K562 (cell line): ENCODE data around the gene COL25A1. TPM values are rescaled to one million over a fixed set of nuclear protein-coding genes. Genes with fewer than 3 reads are reported as not detected.

Source experiments
- ATAC-seq: fragments of 200-7000 bp; cut with Tn5 transposase; 3 replicates; pipeline ENCODE4 v1.9.1; 2020; ENCODE audit warnings: moderate library complexity
- BruUV-seq: library from RNA; stranded (reverse); fragments of 400-500 nt; replicated peaks from 2 replicates; lab custom pipeline; 2021; lab: Mats Ljungman, UMichigan
- CTCF ChIA-PET: fragments of 300-600 bp; formaldehyde crosslinking; extraction: SDS; loops from one replicate; lab custom pipeline; 2021; ENCODE audit warnings: low intra/inter-chr PET ratio; lab: Yijun Ruan, JAX
- POLR2A ChIA-PET: fragments of 300-600, 350-650 bp; sonication (Branson Sonifier 250); formaldehyde crosslinking; extraction: SDS; loops from one replicate; lab custom pipeline; 2021; ENCODE audit warnings: antibody characterized with exemption, inconsistent platforms; lab: Yijun Ruan, JAX
- DNase-seq, 4 experiments: peaks; one replicate each; pipeline versions ENCODE4 v3.0.0 to v3.0.0-alpha.2; 2011 to 2018; ENCODE audit warnings: low spot score in 3 of 4, mixed read lengths in 3 of 4; ENCODE audit errors: extremely low read depth in 1 of 4
- FAIRE-seq: peaks from 2 replicates; lab custom pipeline; 2011; peaks lifted over from hg19 to GRCh38; lab: Jason Lieb, UNC
- H2AFZ ChIP-seq: 2 replicates; pipeline ENCODE4 v1.6.0; 2011; ENCODE audit warnings: low read depth, low read length, control low read depth, inconsistent platforms
- H3K27ac ChIP-seq: fragments of 200-600 bp; 3 replicates; pipeline ENCODE4 v1.8.0; 2011; ENCODE audit warnings: low read depth, mild to moderate bottlenecking, control low read depth, inconsistent platforms, low read length, moderate library complexity, mixed read lengths; ENCODE audit errors: extremely low read depth
- H3K27me3 ChIP-seq, 2 experiments: fragments of 300-600 bp in 1 of 2; 2 replicates in 1 of 2; 3 replicates in 1 of 2; pipeline versions ENCODE4 v1.6.0 to v1.8.0; 2011; ENCODE audit warnings: inconsistent platforms in 2 of 2, low read length in 2 of 2, mild to moderate bottlenecking in 1 of 2, mixed read lengths in 1 of 2, moderate library complexity in 1 of 2; ENCODE audit not compliant: control insufficient read depth in 2 of 2, insufficient read depth in 2 of 2
- H3K36me3 ChIP-seq: fragments of 300-600 bp; 3 replicates; pipeline ENCODE4 v1.8.0; 2011; ENCODE audit warnings: mild to moderate bottlenecking, low read length, inconsistent platforms; ENCODE audit not compliant: control insufficient read depth, insufficient read depth
- H3K4me1 ChIP-seq, 2 experiments: fragments of 200-600 bp in 1 of 2; replicated peaks in 1 of 2; 2 replicates in 1 of 2; 3 replicates in 1 of 2; pipeline versions ENCODE4 v1.5.1 to v1.8.0; 2011; ENCODE audit warnings: inconsistent platforms in 2 of 2, low read length in 2 of 2, mild to moderate bottlenecking in 1 of 2, mixed read lengths in 1 of 2, moderate library complexity in 1 of 2; ENCODE audit not compliant: control insufficient read depth in 2 of 2, insufficient read depth in 2 of 2
- H3K4me2 ChIP-seq: 2 replicates; pipeline ENCODE4 v1.6.1; 2011; ENCODE audit warnings: low read length, control low read depth, inconsistent platforms, mixed read lengths; ENCODE audit not compliant: insufficient read depth
- H3K4me3 ChIP-seq: fragments of 200-600 bp; sonication (generic), shearing (Covaris generic); 2 replicates; pipeline ENCODE4 v1.5.1; 2016; ENCODE audit warnings: control low read depth, inconsistent platforms
- H3K79me2 ChIP-seq: fragments of 200-600 bp; 3 replicates; pipeline ENCODE4 v1.8.0; 2011; ENCODE audit warnings: low read length, inconsistent platforms; ENCODE audit not compliant: control insufficient read depth, insufficient read depth
- H3K9ac ChIP-seq, 2 experiments: 2 replicates each; pipeline versions ENCODE4 v1.6.0 to v1.6.1; 2011; ENCODE audit warnings: low read depth in 2 of 2, low read length in 2 of 2, control low read depth in 1 of 2, inconsistent platforms in 1 of 2, mild to moderate bottlenecking in 1 of 2, mixed read lengths in 1 of 2; ENCODE audit not compliant: insufficient read depth in 1 of 2
- H3K9me1 ChIP-seq: one replicate; pipeline ENCODE4 v1.6.0; 2011; ENCODE audit warnings: inconsistent platforms, mild to moderate bottlenecking, low read length, moderate library complexity; ENCODE audit not compliant: control insufficient read depth, insufficient read depth
- H3K9me3 ChIP-seq: replicated peaks from 2 replicates; pipeline ENCODE4 v1.5.1; 2011; ENCODE audit warnings: low read depth, low read length, inconsistent platforms; ENCODE audit not compliant: control insufficient read depth, insufficient read depth
- H4K20me1 ChIP-seq: replicated peaks from 2 replicates; pipeline ENCODE4 v1.6.1; 2011; ENCODE audit warnings: low read length, inconsistent platforms, mixed read lengths; ENCODE audit not compliant: control insufficient read depth, insufficient read depth
- ADNP ChIP-seq: fragments of 200-800 bp; sonication (Bioruptor generic); IDR thresholded peaks from 2 replicates; pipeline ENCODE4 v1.6.1; 2016; ENCODE audit warnings: missing genetic modification characterization, missing compliant biosample characterization
- ARID1B ChIP-seq: fragments of 450-650 bp; IDR thresholded peaks from 2 replicates; pipeline ENCODE4 v1.6.1; 2016; ENCODE audit warnings: antibody characterized with exemption, mild to moderate bottlenecking, inconsistent platforms
- BMI1 ChIP-seq: fragments of 150-350 bp; IDR thresholded peaks from 2 replicates; pipeline ENCODE4 v1.6.1; 2014; ENCODE audit warnings: low read length
- CBFA2T2 ChIP-seq: fragments of 450-650 bp; conservative IDR thresholded peaks from 2 replicates; pipeline ENCODE4 v1.6.1; 2017; ENCODE audit warnings: mild to moderate bottlenecking
- CBFA2T3 ChIP-seq: fragments of 450-650 bp; IDR thresholded peaks from 2 replicates; pipeline ENCODE4 v1.6.1; 2017
- ERF ChIP-seq: fragments of 450-650 bp; formaldehyde crosslinking; IDR thresholded peaks from 2 replicates; pipeline ENCODE4 v1.4.0; 2020; ENCODE audit warnings: mild to moderate bottlenecking, mixed read lengths
- HES1 ChIP-seq: fragments of 450-650 bp; IDR thresholded peaks from 2 replicates; pipeline ENCODE4 v1.6.1; 2016; ENCODE audit warnings: low read depth, mild to moderate bottlenecking, moderate library complexity
- HMBOX1 ChIP-seq: sonication (generic); IDR thresholded peaks from 2 replicates; pipeline ENCODE4 v1.6.1; 2016
- KDM1A ChIP-seq, 2 experiments: fragments of 450-650 bp; IDR thresholded peaks; 2 replicates each; pipeline ENCODE4 v1.6.1; 2016; ENCODE audit warnings: mild to moderate bottlenecking in 2 of 2
- MBD2 ChIP-seq: sonication (generic); IDR thresholded peaks from 2 replicates; pipeline ENCODE4 v1.6.1; 2016; ENCODE audit warnings: low read depth, borderline replicate concordance
- MEIS2 ChIP-seq: fragments of 450-650 bp; IDR thresholded peaks from 2 replicates; pipeline ENCODE4 v1.6.1; 2014; ENCODE audit warnings: mild to moderate bottlenecking; ENCODE audit not compliant: partially characterized antibody
- XRCC4 ChIP-seq: IDR thresholded peaks from one replicate; pipeline ENCODE4 v1.6.1; 2011; ENCODE audit not compliant: insufficient read depth, insufficient read length; ENCODE audit errors: extremely low read depth
- ZNF280B ChIP-seq: fragments of 250-450 bp; sonication (Bioruptor Pico); IDR thresholded peaks from 2 replicates; pipeline ENCODE4 v1.5.1; 2021; ENCODE audit warnings: mild to moderate bottlenecking
- ZSCAN29 ChIP-seq: fragments of 450-650 bp; IDR thresholded peaks from 2 replicates; pipeline ENCODE4 v1.6.1; 2017
- WGBS: fragments of 100-300 bp; shearing (Covaris generic); methylation state at CpG from one replicate; pipeline ENCODE4 v1.1.6; 2016; ENCODE audit warnings: low coverage, mixed read lengths; ENCODE audit not compliant: insufficient coverage; ENCODE audit errors: missing lambda C conversion rate; 5-methylcytosine and 5-hydroxymethylcytosine counted together
- in situ Hi-C: fragments of 300-500 bp; cut with MboI; formaldehyde crosslinking; loops from 4 replicates; pipeline ENCODE4 v1.15.0; 2018; ENCODE audit warnings: inconsistent platforms, mixed read lengths
- intact Hi-C: fragments of 100-400 bp; cut with micrococcal nuclease; formaldehyde crosslinking; loops from 2 replicates; pipeline ENCODE4 v1.14.2; 2022
- polyA plus RNA-seq, 8 experiments: library from polyadenylated mRNA; depleted of rRNA in 4 of 8; stranded (reverse) in 5 of 8; unstranded in 3 of 8; fragments of >200 nt; fragmentation: Nextera tagmentation in 2 of 8; fragmentation: Illumina TruSeq in 1 of 8; extraction: Ambion mirVana in 2 of 8; extraction: Trizol in 1 of 8; gene quantifications; 2 replicates each; pipeline versions ENCODE4 v1.2.1 to v1.2.3, GENCODE V29; 2011 to 2014; ENCODE audit warnings: inconsistent platforms in 1 of 8, missing spikeins in 1 of 8
- total RNA-seq, 7 experiments: library from RNA; depleted of rRNA in 6 of 7; stranded (reverse); fragments of >200 nt in 6 of 7; fragmentation: Illumina TruSeq in 2 of 7; extraction: Trizol in 2 of 7; gene quantifications; 2 replicates each; pipeline versions ENCODE4 v1.2.1 to v1.2.3, GENCODE V29; 2011 to 2021; ENCODE audit warnings: low replicate concordance in 1 of 7
- TF ChIP-seq, protein P1 (sequence below): fragments of 450-650 bp; formaldehyde crosslinking; IDR thresholded peaks from 2 replicates; pipeline ENCODE4 v1.4.0; 2020; ENCODE audit warnings: mild to moderate bottlenecking
- TF ChIP-seq, protein P2 (sequence below): fragments of 450-650 bp; IDR thresholded peaks from 2 replicates; pipeline ENCODE4 v1.6.1; 2016; ENCODE audit warnings: missing biosample characterization, missing genetic modification characterization

COL25A1 gene
- total and polyA plus RNA-seq, 9 of the 15 experiments (the other 6 are each of a cell fraction or from before 2014, with no cell fraction given): 0.03 to 0.62 (median 0.27) TPM

- no TSS peak for BruUV-seq
- peak overlapping the region in 1 of 2 experiments; percentile 2; a peak in 2 of 4 replicates for H3K9ac ChIP-seq
Measured at GRCh38 chr4:108763226-108763593, 539.2 kb downstream of the COL25A1 start.

More at GRCh38 chr4:108763226-108763593, 539.2 kb downstream of the COL25A1 start:
- TF ChIP-seq BMI1 (no peak), XRCC4 (no peak), ADNP (tag) (no peak), HES1 (no peak), ERF (CRISPR knock-in tag) (no peak), MBD2 (no peak), ARID1B (peak; percentile 29; the same call in 1 of the 2 replicates), CBFA2T2 (0 out of 2 replicates have a peak, but pooled peaks have one; percentile 6), KDM1A (IDR thresholded peaks at IDR 0.05) (no peak), CBFA2T3 (no peak), ZSCAN29 (peak; percentile 95), MEIS2 (peak; percentile 20), ZNF280B (CRISPR knock-in tag) (no peak), HMBOX1 (peak; percentile 76)
- TF ChIP-seq, protein P1, sequence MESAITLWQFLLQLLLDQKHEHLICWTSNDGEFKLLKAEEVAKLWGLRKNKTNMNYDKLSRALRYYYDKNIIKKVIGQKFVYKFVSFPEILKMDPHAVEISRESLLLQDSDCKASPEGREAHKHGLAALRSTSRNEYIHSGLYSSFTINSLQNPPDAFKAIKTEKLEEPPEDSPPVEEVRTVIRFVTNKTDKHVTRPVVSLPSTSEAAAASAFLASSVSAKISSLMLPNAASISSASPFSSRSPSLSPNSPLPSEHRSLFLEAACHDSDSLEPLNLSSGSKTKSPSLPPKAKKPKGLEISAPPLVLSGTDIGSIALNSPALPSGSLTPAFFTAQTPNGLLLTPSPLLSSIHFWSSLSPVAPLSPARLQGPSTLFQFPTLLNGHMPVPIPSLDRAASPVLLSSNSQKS (CRISPR knock-in tag): no peak
- TF ChIP-seq, protein P2, sequence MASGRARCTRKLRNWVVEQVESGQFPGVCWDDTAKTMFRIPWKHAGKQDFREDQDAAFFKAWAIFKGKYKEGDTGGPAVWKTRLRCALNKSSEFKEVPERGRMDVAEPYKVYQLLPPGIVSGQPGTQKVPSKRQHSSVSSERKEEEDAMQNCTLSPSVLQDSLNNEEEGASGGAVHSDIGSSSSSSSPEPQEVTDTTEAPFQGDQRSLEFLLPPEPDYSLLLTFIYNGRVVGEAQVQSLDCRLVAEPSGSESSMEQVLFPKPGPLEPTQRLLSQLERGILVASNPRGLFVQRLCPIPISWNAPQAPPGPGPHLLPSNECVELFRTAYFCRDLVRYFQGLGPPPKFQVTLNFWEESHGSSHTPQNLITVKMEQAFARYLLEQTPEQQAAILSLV (tag): no peak
- Histone ChIP-seq H4K20me1 (no peaks in the 10 kb centered on the region), H3K4me3 (peak overlapping the region; percentile 20), H3K79me2 (no peaks in the 10 kb centered on the region), H3K27me3 (peaks cover 24 to 28% of the 10 kb centered on the region in 2 experiments), H3K4me2 (peak overlapping the region; percentile 72), H2AFZ (peak overlapping the region; percentile 75), H3K9me1 (no peaks in the 10 kb centered on the region), H3K36me3 (no peaks in the 10 kb centered on the region), H3K4me1 (peaks cover 0 to 11% of the 10 kb centered on the region in 2 experiments; a peak in 3 of 5 replicates), H3K27ac (no peak overlapping the region), H3K9me3 (no peaks in the 10 kb centered on the region)
- peak in 2 of 4 experiments; percentile 29 to 40 for DNase-seq
- intact Hi-C loops (no loop called here), in situ Hi-C loops (no loop called here)
- WGBS: 3% methylated on average over 10 of the region's 11 CpGs
- ChIA-PET CTCF (no interaction called here), POLR2A (no interaction called here)
- peak; percentile 75 for ATAC-seq
- no peak for FAIRE-seq
